Breast epithelium (tissue), 4 donors: ENCODE measurements around the gene WDTC1. TPM values are rescaled to one million over a fixed set of nuclear protein-coding genes. Genes with fewer than 3 reads are reported as not detected.
A peak's percentile ranks its signal among the peaks of the same experiment; 100 is the strongest.
"Not testable (repeated sequence)": the region's sequence is repeated elsewhere in the genome, so short reads cannot be mapped to it uniquely, and the experiment has no call there.

Source experiments
- DNase-seq, 2 donors: peaks; one replicate each; pipeline ENCODE4 v3.0.0-alpha.2; 2019; ENCODE audit warnings: low spot score in 2 of 2
- H3K27ac ChIP-seq, 2 donors: fragments of 200-600 bp; sonication (generic) in 1 of 2; one replicate each; pipeline ENCODE4 v1.5.1; 2016 to 2019; ENCODE audit warnings: mild to moderate bottlenecking in 1 of 2
- H3K27me3 ChIP-seq, 2 donors: fragments of 200-600 bp; sonication (generic) in 1 of 2; one replicate each; pipeline versions ENCODE4 v1.5.1 to v1.6.0; 2017 to 2019; ENCODE audit warnings: control low read depth in 1 of 2, mild to moderate bottlenecking in 1 of 2
- H3K36me3 ChIP-seq: fragments of 200-600 bp; one replicate; pipeline ENCODE4 v1.5.1; 2019
- H3K4me1 ChIP-seq, 2 donors: fragments of 200-600 bp; sonication (generic); one replicate each; pipeline ENCODE4 v1.5.1; 2016 to 2019; ENCODE audit warnings: control low read depth in 1 of 2
- H3K4me3 ChIP-seq, 3 donors: fragments of 200-600 bp; sonication (generic); 1 replicate in 2 of 3; 2 replicates in 1 of 3; pipeline ENCODE4 v1.5.1; 2016 to 2019; ENCODE audit warnings: mild to moderate bottlenecking in 3 of 3, moderate library complexity in 2 of 3
- H3K9me3 ChIP-seq, 2 donors: fragments of 200-600 bp; sonication (generic) in 1 of 2; one replicate each; pipeline ENCODE4 v1.5.1; 2016 to 2019; ENCODE audit warnings: control low read depth in 1 of 2
- POLR2A ChIP-seq: fragments of 450-650 bp; IDR thresholded peaks from one replicate; pipeline ENCODE4 v1.6.1; 2016; ENCODE audit warnings: antibody characterized with exemption, mild to moderate bottlenecking, moderate library complexity
- POLR2AphosphoS5 ChIP-seq, 3 donors: sonication (generic); formaldehyde crosslinking; IDR thresholded peaks; one replicate each; pipeline ENCODE4 v1.6.1; 2017; ENCODE audit warnings: antibody characterized with exemption in 3 of 3
- intact Hi-C: fragments of 100-400 bp; cut with DNase I; formaldehyde crosslinking; loops from one replicate; pipeline ENCODE4 v1.15.1; 2023; ENCODE audit warnings: low total_unique reads
- total RNA-seq, 3 donors: library from RNA; depleted of rRNA; stranded (reverse); fragments of >200 nt; gene quantifications; one replicate each; pipeline ENCODE4 v1.1.0, GENCODE V29; 2016
- TF ChIP-seq, protein P1 (sequence below), 3 donors: fragments of 450-650 bp; IDR thresholded peaks; one replicate each; pipeline ENCODE4 v1.5.1; 2016 to 2017; ENCODE audit warnings: antibody characterized with exemption in 3 of 3, mild to moderate bottlenecking in 3 of 3, moderate library complexity in 3 of 3

The WDTC1 gene
- 10 to 100 TPM; 31.5 to 34.2 (median 33.4) TPM for total RNA-seq

- H3K36me3 ChIP-seq, result no peaks in the 10 kb centered on the region
- peak within 1 kb of the TSS; percentile 81 to 96 (median 87) for H3K4me3 ChIP-seq
- H3K27ac ChIP-seq, result peak within 1 kb of the TSS; percentile 88 to 92
- peak; percentile 97 to 98 for DNase-seq
- no peaks in the 10 kb centered on the region for H3K9me3 ChIP-seq
- peaks cover 3 to 7% of the 10 kb centered on the region in 2 donors for H3K4me1 ChIP-seq
- TF ChIP-seq POLR2AphosphoS5 (IDR thresholded peaks at IDR 0.05) (peak; percentile 44 to 71 (median 62)), POLR2A (no peak)
- TF ChIP-seq, protein P1, sequence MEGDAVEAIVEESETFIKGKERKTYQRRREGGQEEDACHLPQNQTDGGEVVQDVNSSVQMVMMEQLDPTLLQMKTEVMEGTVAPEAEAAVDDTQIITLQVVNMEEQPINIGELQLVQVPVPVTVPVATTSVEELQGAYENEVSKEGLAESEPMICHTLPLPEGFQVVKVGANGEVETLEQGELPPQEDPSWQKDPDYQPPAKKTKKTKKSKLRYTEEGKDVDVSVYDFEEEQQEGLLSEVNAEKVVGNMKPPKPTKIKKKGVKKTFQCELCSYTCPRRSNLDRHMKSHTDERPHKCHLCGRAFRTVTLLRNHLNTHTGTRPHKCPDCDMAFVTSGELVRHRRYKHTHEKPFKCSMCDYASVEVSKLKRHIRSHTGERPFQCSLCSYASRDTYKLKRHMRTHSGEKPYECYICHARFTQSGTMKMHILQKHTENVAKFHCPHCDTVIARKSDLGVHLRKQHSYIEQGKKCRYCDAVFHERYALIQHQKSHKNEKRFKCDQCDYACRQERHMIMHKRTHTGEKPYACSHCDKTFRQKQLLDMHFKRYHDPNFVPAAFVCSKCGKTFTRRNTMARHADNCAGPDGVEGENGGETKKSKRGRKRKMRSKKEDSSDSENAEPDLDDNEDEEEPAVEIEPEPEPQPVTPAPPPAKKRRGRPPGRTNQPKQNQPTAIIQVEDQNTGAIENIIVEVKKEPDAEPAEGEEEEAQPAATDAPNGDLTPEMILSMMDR (IDR thresholded peaks at IDR 0.05), result no peak
- intact Hi-C loops, result no loop called here
- no peaks in the 10 kb centered on the region for H3K27me3 ChIP-seq
Measured at GRCh38 chr1:27234049-27234882, at the start of gene WDTC1. WDTC1 (plus strand) TSS chr1:27234632; CDS start chr1:27261055, 26,423 bp downstream.

DNA sequence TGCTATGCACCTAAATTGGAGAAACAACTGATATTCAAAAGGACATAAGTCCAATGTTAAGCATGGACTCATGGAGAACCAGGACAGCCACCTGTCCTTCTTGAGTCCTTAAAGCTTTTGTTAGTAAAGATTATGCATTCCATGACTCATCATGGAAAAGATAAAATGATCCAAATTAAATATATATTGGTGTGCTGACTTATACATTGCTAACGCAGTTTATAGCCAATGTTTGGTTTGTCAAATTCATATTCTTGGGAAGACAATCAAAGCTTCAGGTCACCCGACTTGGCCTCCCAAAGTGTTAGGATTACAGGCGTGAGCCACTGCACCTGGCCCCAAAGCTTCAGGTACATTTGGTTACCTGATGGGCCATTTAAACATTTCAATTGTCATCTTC, 49.8 kb upstream of the WDTC1 start:
- H3K4me1 ChIP-seq, H3K4me3 ChIP-seq, H3K27ac ChIP-seq, intact Hi-C loops, H3K27me3 ChIP-seq, H3K36me3 ChIP-seq, DNase-seq: not testable (repeated sequence)
- peaks cover 8 to 11% of the 10 kb centered on the region in 2 donors for H3K9me3 ChIP-seq

GRCh38 chr1:27192039-27192529, 42.3 kb upstream of the WDTC1 start:
- TF ChIP-seq POLR2AphosphoS5 (IDR thresholded peaks at IDR 0.05) (no peak), POLR2A (no peak)
- TF ChIP-seq, protein P1 (IDR thresholded peaks at IDR 0.05), result no peak
- H3K27me3 ChIP-seq, result no peaks in the 10 kb centered on the region
- no peak overlapping the region for H3K27ac ChIP-seq

DNA sequence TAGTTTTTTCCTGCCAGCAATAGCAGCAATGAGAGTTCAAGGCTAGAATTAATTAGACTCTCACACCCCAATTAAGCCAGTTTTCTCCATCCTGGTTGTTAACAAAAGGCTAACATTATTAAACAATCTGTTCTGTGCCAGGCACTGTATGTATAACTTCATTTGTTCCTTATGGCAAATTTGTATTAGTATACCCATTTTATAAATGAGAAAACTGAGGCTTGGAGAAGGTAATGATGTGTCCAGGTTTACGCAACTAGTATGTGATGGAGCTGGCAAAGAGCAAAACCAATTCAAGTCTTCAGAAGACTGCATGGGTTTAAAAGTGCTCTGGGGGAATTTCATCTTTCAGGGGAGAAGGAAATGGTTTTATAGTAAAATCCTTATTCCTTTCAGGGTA, 41.2 kb upstream of the WDTC1 start:
- intact Hi-C loops, result no loop called here
- H3K9me3 ChIP-seq, result no peaks in the 10 kb centered on the region

More at GRCh38 chr1:27192039-27192529, 42.3 kb upstream of the WDTC1 start:
- H3K9me3 ChIP-seq, result no peaks in the 10 kb centered on the region
- H3K4me3 ChIP-seq, result no peak overlapping the region
- no peak for DNase-seq
- no peaks in the 10 kb centered on the region for H3K4me1 ChIP-seq
- intact Hi-C loops, result no loop called here
- H3K36me3 ChIP-seq, result no peaks in the 10 kb centered on the region

GRCh38 chr1:27201295-27201694, 33.1 kb upstream of the WDTC1 start:
- Histone ChIP-seq H3K4me1 (no peaks in the 10 kb centered on the region), H3K9me3 (no peaks in the 10 kb centered on the region), H3K27me3 (no peaks in the 10 kb centered on the region), H3K4me3 (no peak overlapping the region), H3K27ac (no peak overlapping the region), H3K36me3 (no peaks in the 10 kb centered on the region)
- TF ChIP-seq POLR2AphosphoS5 (IDR thresholded peaks at IDR 0.05) (no peak), POLR2A (no peak)
- TF ChIP-seq, protein P1 (IDR thresholded peaks at IDR 0.05), result no peak
- intact Hi-C loops, result no loop called here
- no peak for DNase-seq

More for the DNA sequence above, 41.2 kb upstream of the WDTC1 start:
- DNase-seq, result no peak
- no peaks in the 10 kb centered on the region for H3K4me1 ChIP-seq
- no peak overlapping the region for H3K4me3 ChIP-seq
- H3K27me3 ChIP-seq, result no peaks in the 10 kb centered on the region
- H3K27ac ChIP-seq, result no peak overlapping the region
- no peaks in the 10 kb centered on the region for H3K36me3 ChIP-seq
- TF ChIP-seq, protein P1 (IDR thresholded peaks at IDR 0.05), result no peak
